WI38 (cell line): ENCODE data around the gene CBX2.

ENCODE experiments used
- H3K4me3 ChIP-seq: 2 replicates; pipeline ENCODE4 v1.5.1; 2011; ENCODE audit warnings: low read depth, mild to moderate bottlenecking, control low read depth, low read length
- CTCF ChIP-seq: IDR thresholded peaks from 2 replicates; pipeline ENCODE4 v1.5.1; 2012; ENCODE audit warnings: low read depth, mild to moderate bottlenecking, control low read depth, low read length

CBX2 gene

GRCh38 chr17:79799538-79800324 lies 21.8 kb downstream of the CBX2 start:
- TF ChIP-seq CTCF: no peak
- no peak overlapping the region for H3K4me3 ChIP-seq

- no peak for TF ChIP-seq CTCF
- H3K4me3 ChIP-seq: no peak overlapping the region
These were observed 22.6 kb downstream of the CBX2 start for GRCh38 chr17:79800325-79801155.

GRCh38 chr17:79801156-79802038 lies 23.4 kb downstream of the CBX2 start:
- H3K4me3 ChIP-seq: no peak overlapping the region
- no peak for TF ChIP-seq CTCF

- no peak overlapping the region for H3K4me3 ChIP-seq
- no peak for TF ChIP-seq CTCF
These were observed 24.2 kb downstream of the CBX2 start for GRCh38 chr17:79802039-79802735.

GRCh38 chr17:79802736-79803420 lies 24.9 kb downstream of the CBX2 start:
- no peak for TF ChIP-seq CTCF
- H3K4me3 ChIP-seq: no peak overlapping the region

GRCh38 chr17:79803421-79803996 lies 25.6 kb downstream of the CBX2 start:
- no peak overlapping the region for H3K4me3 ChIP-seq
- TF ChIP-seq CTCF: no peak
